ENCODE measurements around the gene SSUH2. TPM values are rescaled to one million over a fixed set of nuclear protein-coding genes. Genes with fewer than 3 reads are reported as not detected.

The SSUH2 gene
- total and polyA plus RNA-seq, 4 donors = 0.07 to 3.4 (median 0.34) TPM

- Histone ChIP-seq H3K27ac (ENCODE audit: low read depth in 1 of 2, low read length in 1 of 2) (no peak overlapping the region), H3K36me3 (ENCODE audit: control insufficient read depth in 4 of 4, insufficient read depth in 4 of 4, low read length in 4 of 4) (no peaks in the 10 kb centered on the region), H3K9me3 (ENCODE audit: control insufficient read depth in 4 of 4, insufficient read depth in 3 of 4, low read length in 3 of 4) (peaks cover 0 to 8% (median 0%) of the 10 kb centered on the region in 4 donors), H3K9ac (ENCODE audit: insufficient read depth in 1 of 2, low read length in 2 of 2) (no peak overlapping the region), H3K4me1 (ENCODE audit: control insufficient read depth in 5 of 5, insufficient read depth in 5 of 5, low read length in 5 of 5) (peaks cover 0 to 9% (median 0%) of the 10 kb centered on the region in 5 donors), H3K27me3 (ENCODE audit: control insufficient read depth in 3 of 3, insufficient read depth in 3 of 3, low read length in 2 of 3) (no peaks in the 10 kb centered on the region), H3K4me3 (no peak overlapping the region)
- ATAC-seq (ENCODE audit: insufficient read depth, low FRiP score) (no peak), DNase-seq (no peak)
- TF ChIP-seq CTCF (IDR thresholded peaks at IDR 0.05; ENCODE audit: control extremely low read depth, extremely low read depth) = no peak
- WGBS, 2 donors = 89 to 95% methylated on average over 2 of the region's 2 CpGs
Observed at GRCh38 chr3:8635125-8635524, 9.5 kb downstream of the SSUH2 start.

- peaks cover 0 to 9% (median 0%) of the 10 kb centered on the region in 5 donors for H3K4me1 ChIP-seq (ENCODE audit: control insufficient read depth in 5 of 5, insufficient read depth in 5 of 5, low read length in 5 of 5)
- WGBS, 2 donors = 91 to 96% methylated on average over 7 of the region's 7 CpGs
- DNase-seq = no peak
- TF ChIP-seq CTCF (IDR thresholded peaks at IDR 0.05; ENCODE audit: control extremely low read depth, extremely low read depth) = no peak
- no peak overlapping the region for H3K4me3 ChIP-seq
- no peak overlapping the region for H3K27ac ChIP-seq (ENCODE audit: low read depth in 1 of 2, low read length in 1 of 2)
- ATAC-seq (ENCODE audit: insufficient read depth, low FRiP score) = no peak
- no peak overlapping the region for H3K9ac ChIP-seq (ENCODE audit: insufficient read depth in 1 of 2, low read length in 2 of 2)
- no peaks in the 10 kb centered on the region for H3K36me3 ChIP-seq (ENCODE audit: control insufficient read depth in 4 of 4, insufficient read depth in 4 of 4, low read length in 4 of 4)
- peaks cover 0 to 6% (median 0%) of the 10 kb centered on the region in 4 donors for H3K9me3 ChIP-seq (ENCODE audit: control insufficient read depth in 4 of 4, insufficient read depth in 3 of 4, low read length in 3 of 4)
- H3K27me3 ChIP-seq (ENCODE audit: control insufficient read depth in 3 of 3, insufficient read depth in 3 of 3, low read length in 2 of 3) = no peaks in the 10 kb centered on the region
Observed at GRCh38 chr3:8632402-8633237, 12.0 kb downstream of the SSUH2 start.

GRCh38 chr3:8631661-8632060 is 12.9 kb downstream of the SSUH2 start:
- DNase-seq (peak in 1 of 3 donors; percentile 35), ATAC-seq (ENCODE audit: insufficient read depth, low FRiP score) (no peak)
- 67 to 77% methylated on average over 4 of the region's 4 CpGs for WGBS, 2 donors
- no peak overlapping the region for H3K9ac ChIP-seq (ENCODE audit: insufficient read depth in 1 of 2, low read length in 2 of 2)
- H3K4me3 ChIP-seq = no peak overlapping the region
- H3K27me3 ChIP-seq (ENCODE audit: control insufficient read depth in 3 of 3, insufficient read depth in 3 of 3, low read length in 2 of 3) = no peaks in the 10 kb centered on the region
- peaks cover 0 to 5% (median 0%) of the 10 kb centered on the region in 4 donors for H3K9me3 ChIP-seq (ENCODE audit: control insufficient read depth in 4 of 4, insufficient read depth in 3 of 4, low read length in 3 of 4)
- H3K36me3 ChIP-seq (ENCODE audit: control insufficient read depth in 4 of 4, insufficient read depth in 4 of 4, low read length in 4 of 4) = no peaks in the 10 kb centered on the region
- TF ChIP-seq CTCF (IDR thresholded peaks at IDR 0.05; ENCODE audit: control extremely low read depth, extremely low read depth) = no peak
- peaks cover 0 to 9% (median 0%) of the 10 kb centered on the region in 5 donors for H3K4me1 ChIP-seq (ENCODE audit: control insufficient read depth in 5 of 5, insufficient read depth in 5 of 5, low read length in 5 of 5)
- no peak overlapping the region for H3K27ac ChIP-seq (ENCODE audit: low read depth in 1 of 2, low read length in 1 of 2)

All from lung (tissue), 12 donors.